ENCODE data around the gene PDE2A. TPM values are rescaled to one million over a fixed set of nuclear protein-coding genes. Genes with fewer than 3 reads are reported as not detected.
"Not testable (repeated sequence)": the region's sequence is repeated elsewhere in the genome, so short reads cannot be mapped to it uniquely, and the experiment has no call there.

Gene PDE2A
- total RNA-seq, 2 donors from 2014 or later, result 2.7 to 4.9 TPM

DNA sequence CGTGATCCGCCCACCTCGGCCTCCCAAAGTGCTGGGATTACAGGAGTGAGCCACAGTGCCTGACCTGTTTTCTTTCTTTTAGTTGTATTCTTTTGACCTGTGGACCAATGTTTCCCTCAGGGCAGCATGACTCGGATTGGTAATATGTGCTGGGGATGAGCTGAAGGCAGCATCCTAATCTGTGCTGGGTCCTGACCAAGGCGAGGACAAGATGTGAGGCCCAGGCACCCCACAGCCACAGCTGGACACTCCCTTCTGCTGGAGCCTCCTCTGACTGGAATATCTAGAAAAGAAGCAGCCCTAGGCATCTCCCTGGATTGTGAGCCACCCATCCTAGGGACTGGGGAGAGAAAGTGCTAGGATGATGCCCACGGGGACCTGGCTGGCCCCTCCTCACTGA lies 105.4 kb downstream of the PDE2A start:
- Mint-ChIP-seq H3K27me3 (peaks cover 28% of the 10 kb centered on the region), H3K27ac (no peak overlapping the region), H3K4me3 (no peak overlapping the region), H3K4me1 (peaks cover 11% of the 10 kb centered on the region), H3K36me3 (ENCODE audit: low read depth) (peaks cover 8% of the 10 kb centered on the region)
- H3K9me3 ChIP-seq (ENCODE audit: control insufficient read depth, low read length, poor library complexity, severe bottlenecking), result no peaks in the 10 kb centered on the region
- ATAC-seq, result no peak
- no peak for DNase-seq

DNA sequence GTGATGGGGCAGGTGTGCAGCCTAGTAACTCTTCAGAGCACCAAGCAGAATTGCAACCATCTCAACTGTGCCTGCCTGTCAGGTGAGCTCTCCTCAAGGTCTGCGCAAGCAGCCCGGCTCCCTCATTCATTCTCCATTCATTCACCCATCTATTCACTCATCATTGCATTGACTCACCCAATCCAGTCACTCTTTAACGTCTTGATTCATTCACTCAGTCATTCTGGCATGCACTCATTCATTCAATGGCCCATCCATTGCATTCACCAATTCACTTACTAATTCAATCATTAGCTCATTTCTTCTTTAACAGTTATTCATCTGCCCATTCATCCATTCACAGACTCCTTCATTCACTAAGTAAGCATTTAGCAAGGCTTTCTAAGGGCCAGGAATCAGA lies 111.8 kb downstream of the PDE2A start:
- H3K9me3 ChIP-seq (ENCODE audit: control insufficient read depth, low read length, poor library complexity, severe bottlenecking), result no peaks in the 10 kb centered on the region
- Mint-ChIP-seq H3K27ac (no peak overlapping the region), H3K4me3 (no peak overlapping the region), H3K36me3 (ENCODE audit: low read depth) (no peaks in the 10 kb centered on the region), H3K4me1 (peaks cover 4% of the 10 kb centered on the region), H3K27me3 (peaks cover 6% of the 10 kb centered on the region)
- DNase-seq (no peak), ATAC-seq (no peak)

DNA sequence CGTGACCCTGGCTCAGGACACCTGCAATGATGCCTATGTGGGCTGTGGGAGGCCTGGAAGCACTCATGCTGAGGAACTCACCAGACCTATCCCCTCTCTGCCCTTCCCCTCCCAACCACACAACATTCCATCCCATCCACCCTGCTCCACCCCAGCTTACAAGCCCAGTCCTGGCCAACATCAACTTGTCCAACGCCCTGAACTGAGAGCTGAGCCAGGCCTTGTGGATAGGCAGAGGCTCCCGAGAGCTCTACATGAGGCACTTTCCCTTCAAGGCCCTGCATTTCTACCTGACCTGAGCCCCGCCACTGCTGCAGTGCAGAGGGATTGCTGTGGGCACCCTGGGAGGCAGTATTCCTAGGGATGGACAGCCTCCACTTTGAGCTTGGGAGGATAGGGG lies 112.4 kb downstream of the PDE2A start:
- ATAC-seq, result no peak
- no peak for DNase-seq
- Mint-ChIP-seq H3K36me3 (ENCODE audit: low read depth) (no peaks in the 10 kb centered on the region), H3K27me3 (peaks cover 12% of the 10 kb centered on the region), H3K4me1 (peaks cover 4% of the 10 kb centered on the region), H3K27ac (no peak overlapping the region), H3K4me3 (no peak overlapping the region)
- H3K9me3 ChIP-seq (ENCODE audit: control insufficient read depth, low read length, poor library complexity, severe bottlenecking), result no peaks in the 10 kb centered on the region

GRCh38 chr11:72560864-72561263 lies 113.4 kb downstream of the PDE2A start:
- not testable (repeated sequence) for H3K9me3 ChIP-seq (ENCODE audit: control insufficient read depth, low read length, poor library complexity, severe bottlenecking); H3K27ac Mint-ChIP-seq; H3K4me1 Mint-ChIP-seq; H3K36me3 Mint-ChIP-seq (ENCODE audit: low read depth); H3K4me3 Mint-ChIP-seq; DNase-seq; ATAC-seq
- peaks cover 21% of the 10 kb centered on the region for H3K27me3 Mint-ChIP-seq

- DNase-seq (no peak), ATAC-seq (no peak)
- Mint-ChIP-seq H3K27ac (no peak overlapping the region), H3K4me1 (peaks cover 12% of the 10 kb centered on the region), H3K36me3 (ENCODE audit: low read depth) (peaks cover 3% of the 10 kb centered on the region), H3K4me3 (no peak overlapping the region), H3K27me3 (peaks cover 50% of the 10 kb centered on the region)
- H3K9me3 ChIP-seq (ENCODE audit: control insufficient read depth, low read length, poor library complexity, severe bottlenecking), result no peaks in the 10 kb centered on the region
These were observed 117.8 kb downstream of the PDE2A start for GRCh38 chr11:72556433-72556832.

- not testable (repeated sequence) for DNase-seq; H3K9me3 ChIP-seq (ENCODE audit: control insufficient read depth, low read length, poor library complexity, severe bottlenecking); ATAC-seq; H3K4me3 Mint-ChIP-seq; H3K36me3 Mint-ChIP-seq (ENCODE audit: low read depth); H3K27ac Mint-ChIP-seq
- Mint-ChIP-seq H3K4me1 (peaks cover 12% of the 10 kb centered on the region), H3K27me3 (peaks cover 50% of the 10 kb centered on the region)
These were observed 119.2 kb downstream of the PDE2A start for GRCh38 chr11:72555014-72555522.

GRCh38 chr11:72553706-72554105 lies 120.5 kb downstream of the PDE2A start:
- Mint-ChIP-seq H3K4me1 (peaks cover 8% of the 10 kb centered on the region), H3K27me3 (peaks cover 56% of the 10 kb centered on the region), H3K36me3 (ENCODE audit: low read depth) (peaks cover 3% of the 10 kb centered on the region), H3K4me3 (no peak overlapping the region), H3K27ac (no peak overlapping the region)
- H3K9me3 ChIP-seq (ENCODE audit: control insufficient read depth, low read length, poor library complexity, severe bottlenecking), result no peaks in the 10 kb centered on the region
- ATAC-seq, result no peak
- DNase-seq, result no peak

DNA sequence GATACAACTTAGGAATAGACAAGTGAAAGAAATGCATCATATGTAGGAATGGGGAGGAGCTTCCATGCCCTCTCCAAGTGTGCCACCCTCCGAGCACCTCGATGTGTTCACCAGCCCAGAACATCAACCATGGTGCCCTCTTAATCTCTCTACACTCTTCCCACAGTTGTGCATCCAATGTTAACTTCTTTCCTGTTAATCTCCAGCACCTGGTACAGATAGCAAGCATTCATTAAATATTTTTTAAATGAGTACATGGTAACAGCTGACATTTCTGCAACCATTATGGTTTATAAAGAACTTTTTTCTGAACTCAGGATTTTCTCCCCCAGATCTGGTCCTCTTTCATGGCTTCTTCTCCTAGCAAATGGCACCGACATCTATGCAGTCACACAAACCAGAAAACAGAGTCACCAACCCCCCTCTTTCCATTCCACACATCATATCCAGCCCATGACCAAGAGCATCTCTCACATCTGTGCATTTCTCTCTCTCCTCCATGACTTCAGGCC lies 121.8 kb downstream of the PDE2A start:
- Mint-ChIP-seq H3K4me1 (peaks cover 8% of the 10 kb centered on the region), H3K4me3 (no peak overlapping the region), H3K27ac (no peak overlapping the region), H3K27me3 (peaks cover 50% of the 10 kb centered on the region), H3K36me3 (ENCODE audit: low read depth) (peaks cover 3% of the 10 kb centered on the region)
- no peaks in the 10 kb centered on the region for H3K9me3 ChIP-seq (ENCODE audit: control insufficient read depth, low read length, poor library complexity, severe bottlenecking)
- ATAC-seq, result no peak
- DNase-seq, result no peak

- no peak overlapping the region for H3K27ac Mint-ChIP-seq
- H3K9me3 ChIP-seq (ENCODE audit: control insufficient read depth, low read length, poor library complexity, severe bottlenecking), result no peaks in the 10 kb centered on the region
- H3K36me3 Mint-ChIP-seq (ENCODE audit: low read depth), result peaks cover 3% of the 10 kb centered on the region
- ATAC-seq (no peak), DNase-seq (no peak)
- peaks cover 41% of the 10 kb centered on the region for H3K27me3 Mint-ChIP-seq
- H3K4me3 Mint-ChIP-seq, result no peak overlapping the region
- H3K4me1 Mint-ChIP-seq, result peaks cover 8% of the 10 kb centered on the region
These were observed 122.7 kb downstream of the PDE2A start for GRCh38 chr11:72551571-72551970.

DNA sequence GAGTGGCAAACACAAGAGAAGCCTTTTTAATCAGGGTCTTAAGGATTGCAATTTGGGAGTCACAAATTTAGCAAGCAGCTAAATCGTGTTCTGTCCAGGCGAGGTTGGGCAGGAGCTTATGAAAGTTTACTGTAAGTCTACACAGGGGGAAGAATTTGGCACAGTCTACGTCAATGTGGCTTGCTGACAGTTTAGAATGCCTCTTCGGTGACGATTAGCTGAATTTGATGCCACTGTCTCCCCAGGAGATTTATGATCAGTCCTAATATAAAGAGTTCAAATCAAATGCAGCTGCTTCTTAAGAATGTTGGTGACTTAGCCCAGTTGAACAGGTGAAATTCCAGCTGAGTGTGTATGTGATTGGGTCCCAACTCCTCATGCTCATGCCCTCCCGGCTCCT lies 125.8 kb downstream of the PDE2A start:
- no peaks in the 10 kb centered on the region for H3K9me3 ChIP-seq (ENCODE audit: control insufficient read depth, low read length, poor library complexity, severe bottlenecking)
- Mint-ChIP-seq H3K36me3 (ENCODE audit: low read depth) (peaks cover 5% of the 10 kb centered on the region), H3K4me1 (peaks cover 5% of the 10 kb centered on the region), H3K27ac (no peak overlapping the region), H3K27me3 (peaks cover 40% of the 10 kb centered on the region), H3K4me3 (no peak overlapping the region)
- no peak for DNase-seq
- no peak for ATAC-seq

- H3K4me3 Mint-ChIP-seq, result no peak overlapping the region
- peaks cover 2% of the 10 kb centered on the region for H3K36me3 Mint-ChIP-seq (ENCODE audit: low read depth)
- DNase-seq (no peak), ATAC-seq (no peak)
- no peak overlapping the region for H3K27ac Mint-ChIP-seq
- peaks cover 45% of the 10 kb centered on the region for H3K27me3 Mint-ChIP-seq
- no peaks in the 10 kb centered on the region for H3K4me1 Mint-ChIP-seq
- no peaks in the 10 kb centered on the region for H3K9me3 ChIP-seq (ENCODE audit: control insufficient read depth, low read length, poor library complexity, severe bottlenecking)
These were observed 127.4 kb downstream of the PDE2A start for GRCh38 chr11:72546866-72547265.

DNA sequence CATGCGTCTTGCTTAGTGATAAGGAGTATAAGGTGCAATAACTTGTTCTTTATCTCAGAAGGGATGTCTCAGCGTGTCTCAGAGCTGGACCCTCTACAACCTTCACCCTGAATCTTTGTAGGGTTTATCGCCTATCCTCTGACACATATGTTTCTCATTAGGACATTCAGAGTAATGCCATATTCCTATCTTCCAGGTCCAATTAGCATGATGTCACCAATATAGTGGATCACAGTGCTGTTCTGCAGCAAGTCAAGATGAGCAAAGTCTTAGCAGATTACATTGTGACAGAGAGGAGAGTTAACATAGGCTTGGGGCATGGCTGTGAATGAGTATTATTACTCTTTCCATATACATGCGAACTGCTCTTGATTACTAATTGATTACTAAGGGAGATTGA lies 129.6 kb downstream of the PDE2A start:
- H3K9me3 ChIP-seq (ENCODE audit: control insufficient read depth, low read length, poor library complexity, severe bottlenecking), result no peaks in the 10 kb centered on the region
- Mint-ChIP-seq H3K27ac (no peak overlapping the region), H3K36me3 (ENCODE audit: low read depth) (peaks cover 2% of the 10 kb centered on the region), H3K4me3 (no peak overlapping the region), H3K27me3 (peaks cover 50% of the 10 kb centered on the region), H3K4me1 (no peaks in the 10 kb centered on the region)
- DNase-seq (no peak), ATAC-seq (no peak)

- Mint-ChIP-seq H3K27me3 (peaks cover 44% of the 10 kb centered on the region), H3K27ac (no peak overlapping the region), H3K4me1 (no peaks in the 10 kb centered on the region), H3K36me3 (ENCODE audit: low read depth) (peaks cover 2% of the 10 kb centered on the region), H3K4me3 (no peak overlapping the region)
- DNase-seq (no peak), ATAC-seq (no peak)
- H3K9me3 ChIP-seq (ENCODE audit: control insufficient read depth, low read length, poor library complexity, severe bottlenecking), result no peaks in the 10 kb centered on the region
These were observed 130.2 kb downstream of the PDE2A start for GRCh38 chr11:72543849-72544542.

Measured in T-helper 17 cell (primary cell).